Nucleus accumbens (tissue), 56 donors: Measurements from ENCODE around the gene ZNF248.
"Not testable (repeated sequence)": the region's sequence is repeated elsewhere in the genome, so short reads cannot be mapped to it uniquely, and the experiment has no call there.

Experiments
- DNase-seq, 56 donors: peaks; one replicate each; lab custom pipeline; 2025; lab: John Stamatoyannopoulos, UW

Gene ZNF248

DNA sequence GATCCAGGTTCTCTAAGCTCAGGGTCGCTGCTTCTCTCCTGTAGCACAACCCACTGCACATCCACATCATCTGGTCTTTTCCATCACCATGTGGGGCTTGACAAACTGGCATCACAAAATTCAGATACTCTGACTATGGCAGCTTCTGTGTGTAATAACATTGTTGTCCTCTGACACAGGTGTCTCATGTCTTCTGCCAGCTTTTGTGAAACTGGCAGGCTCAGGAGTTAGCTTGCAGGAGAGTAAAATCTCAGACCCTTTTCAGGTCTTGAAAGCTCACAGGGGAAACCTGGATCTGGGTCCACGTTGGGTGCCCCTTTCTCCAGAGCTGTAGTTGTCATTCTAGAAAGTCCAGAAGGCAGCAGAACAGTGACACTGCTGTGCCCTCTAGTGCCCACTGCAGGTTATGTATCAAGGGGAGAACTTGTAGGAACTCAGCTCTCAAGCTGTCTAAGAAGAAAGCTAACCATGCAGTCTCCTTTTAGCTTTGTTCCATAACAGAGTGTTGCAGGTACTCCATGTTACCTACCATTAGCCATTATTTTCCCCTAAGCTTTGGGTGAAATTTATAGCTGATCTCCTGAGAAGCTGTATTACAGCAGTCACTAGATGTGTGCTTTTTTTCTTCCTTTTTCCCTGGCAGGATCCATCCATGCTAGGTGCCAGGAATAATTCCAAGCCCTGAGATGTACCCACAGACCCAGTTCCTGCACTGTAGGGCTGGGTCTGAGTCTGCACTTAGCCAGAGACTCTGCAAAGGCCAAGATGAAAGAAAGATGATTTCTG is 102.7 kb downstream of the ZNF248 start:
- DNase-seq = peak in 7 of 56 donors; percentile 0 to 24 (median 7)

DNA sequence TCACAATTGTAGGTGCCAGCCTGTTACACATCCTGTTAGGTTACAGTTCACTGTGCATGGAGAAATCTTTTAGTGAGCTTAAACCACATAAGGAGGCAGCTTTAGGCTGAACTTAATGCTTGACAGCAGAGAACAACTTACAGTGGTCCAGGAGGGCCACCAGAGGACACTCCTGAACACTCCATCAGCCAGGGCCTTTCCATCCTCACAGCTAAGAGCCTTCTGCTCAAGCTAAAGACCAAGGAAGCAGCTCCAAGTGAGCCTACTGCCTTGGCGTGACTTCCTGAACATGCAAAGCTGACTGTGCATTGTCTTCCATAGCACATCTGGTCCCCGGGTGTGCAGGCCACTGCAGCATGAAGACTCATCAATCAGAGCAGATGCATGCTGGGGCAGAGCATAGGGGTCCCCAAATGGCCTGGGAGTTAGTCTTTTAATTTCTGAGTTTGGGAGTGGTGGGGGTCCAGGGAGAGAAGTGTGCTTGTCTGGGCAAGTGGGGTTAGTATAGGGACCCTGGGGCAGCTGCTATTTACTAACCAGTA is 105.0 kb downstream of the ZNF248 start:
- no peak for DNase-seq

DNA sequence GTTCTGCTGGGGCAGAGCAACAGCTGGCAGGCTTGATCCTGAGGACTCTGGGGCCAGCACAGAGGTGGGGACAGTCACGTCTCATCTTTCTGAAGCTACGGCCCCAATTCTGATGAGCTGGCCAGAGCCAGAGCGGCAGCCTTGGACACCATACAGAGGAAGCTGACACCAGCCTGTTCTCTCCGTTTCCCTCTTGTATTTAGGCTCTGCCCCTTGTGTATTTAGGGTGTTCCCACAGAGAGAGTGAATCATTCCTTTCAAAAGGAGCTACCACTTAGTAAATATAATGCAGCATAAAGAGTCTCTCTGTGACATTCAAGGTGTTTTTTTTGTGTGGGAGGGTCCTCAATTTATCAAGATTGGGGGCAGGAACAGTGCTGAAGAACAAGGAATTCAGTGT is 109.2 kb downstream of the ZNF248 start:
- no peak for DNase-seq

DNA sequence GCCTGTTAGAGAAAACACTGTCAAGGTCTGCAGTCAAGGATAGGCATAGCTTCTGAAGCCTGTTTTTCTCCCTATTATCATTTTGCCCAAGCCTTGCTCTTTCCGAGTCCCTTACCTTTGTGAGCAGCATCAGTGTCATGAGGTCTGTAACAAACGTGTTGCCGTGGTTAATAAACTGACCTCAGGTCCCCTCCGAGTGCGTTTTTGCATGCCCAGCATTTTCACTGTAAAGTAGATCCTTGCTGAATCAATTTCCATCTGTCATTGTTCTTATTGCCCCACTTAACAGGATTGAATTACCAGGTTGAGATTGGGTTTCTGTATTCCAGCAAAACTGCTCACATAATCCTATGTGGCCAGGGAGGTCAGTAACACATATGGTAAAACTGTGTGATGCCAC is 110.3 kb downstream of the ZNF248 start:
- no peak for DNase-seq

DNA sequence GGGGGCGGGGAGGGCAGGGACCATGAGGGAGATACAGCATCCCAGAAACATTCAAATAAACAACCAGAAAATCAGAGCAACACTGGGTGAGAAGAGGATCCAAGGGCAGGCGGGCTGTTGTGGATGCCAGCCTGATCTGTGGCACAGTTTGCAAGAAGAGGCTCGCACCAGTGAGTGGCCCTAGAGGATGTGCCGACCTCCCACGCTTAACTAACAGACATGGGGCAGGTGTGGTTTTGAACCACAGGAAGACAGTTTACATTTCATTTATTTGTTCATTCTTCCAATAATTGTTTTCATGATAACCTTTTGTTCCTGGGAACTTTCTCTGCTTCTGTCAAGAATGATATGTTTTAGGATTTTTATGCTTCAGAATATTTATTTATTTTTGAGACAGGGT is 115.6 kb downstream of the ZNF248 start:
- DNase-seq = no peak

DNA sequence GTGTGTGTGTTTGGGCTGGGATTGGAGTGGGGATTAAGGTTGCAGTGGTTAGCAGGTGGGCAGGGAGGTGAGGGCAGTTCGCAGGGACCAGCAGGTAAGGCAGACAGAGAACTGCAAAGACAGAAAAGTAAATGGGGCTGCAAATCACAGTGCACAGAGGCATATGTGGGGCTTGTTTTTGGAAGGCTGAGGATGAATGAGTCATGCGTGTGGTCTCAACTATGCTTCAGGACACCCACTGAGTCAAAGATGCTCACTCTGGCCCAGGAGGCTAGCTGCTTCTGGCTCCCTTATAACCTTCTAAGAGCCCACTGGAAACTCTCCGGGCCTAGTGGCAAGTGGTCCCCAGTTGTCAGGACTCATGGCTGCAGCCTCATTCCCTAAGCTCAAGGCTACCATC is 118.2 kb downstream of the ZNF248 start:
- no peak for DNase-seq

DNA sequence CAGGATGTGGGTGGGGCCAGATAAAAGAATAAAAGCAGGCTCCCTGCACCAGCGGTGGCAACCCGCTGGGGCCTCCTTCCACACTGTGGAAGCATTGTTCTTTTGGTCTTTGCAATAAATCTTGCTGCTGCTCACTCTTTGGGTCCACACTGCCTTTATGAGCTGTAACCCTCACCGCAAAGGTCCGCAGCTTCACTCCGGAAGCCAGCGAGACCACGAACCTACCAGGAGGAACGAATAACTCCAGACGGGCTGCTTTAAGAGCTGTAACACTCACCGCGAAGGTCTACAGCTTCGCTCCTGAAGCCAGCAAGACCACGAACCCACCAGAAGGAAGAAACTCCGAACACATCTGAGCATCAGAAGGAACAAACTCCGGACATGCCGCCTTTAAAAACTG is 119.2 kb downstream of the ZNF248 start:
- not testable (repeated sequence) for DNase-seq

DNA sequence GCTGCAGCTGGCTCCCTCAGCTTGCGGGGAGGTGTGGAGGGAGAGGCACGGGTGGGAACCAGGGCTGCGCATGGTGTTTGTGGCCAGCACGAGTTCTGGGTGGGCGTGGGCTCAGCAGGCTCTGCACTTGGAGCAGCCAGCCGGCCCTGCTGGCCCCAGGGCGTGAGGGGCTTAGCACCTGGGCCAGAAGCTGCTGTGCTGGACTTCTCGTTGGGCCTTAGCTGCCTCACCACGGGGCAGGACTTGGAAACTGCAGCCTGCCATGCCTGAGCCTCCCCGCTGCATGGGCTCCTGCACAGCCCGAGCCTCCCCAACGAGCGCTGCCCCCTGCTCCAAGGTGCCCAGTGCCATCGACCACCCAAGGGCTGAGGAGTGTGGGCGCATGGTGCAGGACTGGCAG is 120.1 kb downstream of the ZNF248 start:
- no peak for DNase-seq

DNA sequence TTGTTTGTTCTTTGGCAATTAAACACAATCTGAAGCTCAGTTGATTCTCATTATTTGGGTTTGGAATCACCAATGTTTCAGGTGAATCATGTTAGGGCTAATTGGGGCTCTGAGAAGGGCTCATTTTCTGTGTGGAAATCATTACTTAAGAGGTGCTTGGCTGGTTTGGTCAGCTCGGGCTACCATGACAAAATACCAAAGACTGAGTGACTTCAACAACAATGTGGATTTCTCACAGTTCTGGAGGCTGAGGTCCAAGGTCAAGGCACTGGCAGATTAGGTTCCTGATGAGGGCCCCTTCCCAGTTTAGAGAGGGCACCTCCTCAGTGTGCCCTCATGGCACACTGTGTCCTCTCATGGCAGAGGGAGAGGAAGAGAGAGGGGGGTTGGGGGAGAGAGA is 121.3 kb downstream of the ZNF248 start:
- DNase-seq = no peak

DNA sequence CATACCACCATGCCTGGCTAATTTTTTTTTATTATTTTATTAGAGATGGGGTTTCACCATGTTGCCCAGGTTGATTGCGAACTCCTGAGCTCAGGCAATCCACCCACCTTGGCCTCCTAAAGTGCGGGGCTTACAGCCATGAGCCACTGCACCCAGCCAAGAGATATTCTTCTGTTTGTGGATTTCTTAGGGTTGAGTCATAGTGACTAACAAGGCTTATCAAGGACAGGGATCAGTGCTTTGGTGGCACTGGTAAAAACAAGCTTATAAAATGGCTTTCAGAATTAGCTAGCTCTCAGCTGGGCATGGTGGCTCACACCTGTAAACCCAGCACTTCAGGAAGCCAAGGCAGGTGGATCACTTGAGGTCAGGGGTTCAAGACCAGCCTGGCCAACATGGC is 122.4 kb downstream of the ZNF248 start:
- DNase-seq = no peak
